ENCODE data around the gene KRTAP1-3.
"Not testable (repeated sequence)": the region's sequence is repeated elsewhere in the genome, so short reads cannot be mapped to it uniquely, and the experiment has no call there.

KRTAP1-3 gene

GRCh38 chr17:41054025-41054424, 19.4 kb upstream of the KRTAP1-3 start:
- DNase-seq (ENCODE audit: low read depth), result no peak

DNA sequence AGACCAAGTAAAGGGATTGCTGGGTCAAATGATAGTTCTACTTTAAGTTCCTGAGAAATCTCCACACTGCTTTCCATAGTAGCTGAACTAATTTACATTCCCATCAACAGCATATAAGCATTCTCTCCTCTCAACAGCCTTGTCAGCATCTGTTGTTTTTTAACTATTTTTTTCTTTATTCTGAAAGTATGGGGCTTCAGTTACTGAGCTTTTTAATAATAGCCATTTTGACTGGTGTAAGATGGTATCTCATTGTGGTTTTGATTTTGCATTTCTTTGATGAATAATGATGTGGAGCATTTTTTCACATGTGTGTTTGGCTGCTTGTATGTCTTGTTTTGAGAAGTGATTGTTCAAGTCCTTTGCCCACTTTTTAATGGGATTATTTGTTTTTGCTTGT, 17.9 kb upstream of the KRTAP1-3 start:
- peak; percentile 87 for DNase-seq (ENCODE audit: low read depth)

DNA sequence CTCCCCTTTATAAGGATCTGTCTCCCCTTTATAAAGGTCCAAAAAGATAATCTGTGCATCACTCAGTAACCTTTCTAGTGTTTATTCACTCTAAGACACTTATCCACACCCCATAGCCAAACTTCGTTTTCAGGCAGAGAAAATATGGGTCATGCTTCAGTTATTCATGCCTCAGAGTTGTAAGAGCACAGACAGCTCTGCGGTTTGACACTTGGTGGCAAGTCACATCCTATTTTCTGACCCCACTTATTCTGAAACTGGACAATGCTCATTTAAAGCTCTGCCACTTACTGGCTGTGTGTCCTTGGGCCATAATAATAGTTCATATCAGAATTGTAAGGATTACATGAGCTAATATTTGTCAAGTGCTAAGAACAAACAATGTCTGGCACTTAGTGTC, 14.4 kb upstream of the KRTAP1-3 start:
- peak; percentile 96 for DNase-seq (ENCODE audit: low read depth)

DNA sequence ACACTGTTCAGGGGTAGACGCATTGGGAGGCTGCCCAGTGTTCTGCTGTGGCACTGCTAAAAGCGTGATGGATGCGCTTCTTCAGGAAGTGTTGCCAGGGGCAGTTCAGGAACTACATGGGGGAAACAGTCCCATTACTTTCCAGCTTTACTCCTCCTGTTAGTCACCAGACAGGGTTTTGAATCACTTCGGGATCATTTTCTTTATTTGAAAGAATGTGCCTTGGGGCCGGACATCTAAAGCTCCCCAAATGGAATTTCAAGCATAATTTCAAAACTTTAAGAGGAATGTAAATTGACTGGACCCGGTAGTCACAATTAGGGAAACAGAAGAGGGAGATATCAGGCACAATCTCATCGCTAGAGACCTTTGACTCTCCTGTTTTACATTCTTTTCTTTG, 13.8 kb upstream of the KRTAP1-3 start:
- DNase-seq (ENCODE audit: low read depth), result peak; percentile 96

DNA sequence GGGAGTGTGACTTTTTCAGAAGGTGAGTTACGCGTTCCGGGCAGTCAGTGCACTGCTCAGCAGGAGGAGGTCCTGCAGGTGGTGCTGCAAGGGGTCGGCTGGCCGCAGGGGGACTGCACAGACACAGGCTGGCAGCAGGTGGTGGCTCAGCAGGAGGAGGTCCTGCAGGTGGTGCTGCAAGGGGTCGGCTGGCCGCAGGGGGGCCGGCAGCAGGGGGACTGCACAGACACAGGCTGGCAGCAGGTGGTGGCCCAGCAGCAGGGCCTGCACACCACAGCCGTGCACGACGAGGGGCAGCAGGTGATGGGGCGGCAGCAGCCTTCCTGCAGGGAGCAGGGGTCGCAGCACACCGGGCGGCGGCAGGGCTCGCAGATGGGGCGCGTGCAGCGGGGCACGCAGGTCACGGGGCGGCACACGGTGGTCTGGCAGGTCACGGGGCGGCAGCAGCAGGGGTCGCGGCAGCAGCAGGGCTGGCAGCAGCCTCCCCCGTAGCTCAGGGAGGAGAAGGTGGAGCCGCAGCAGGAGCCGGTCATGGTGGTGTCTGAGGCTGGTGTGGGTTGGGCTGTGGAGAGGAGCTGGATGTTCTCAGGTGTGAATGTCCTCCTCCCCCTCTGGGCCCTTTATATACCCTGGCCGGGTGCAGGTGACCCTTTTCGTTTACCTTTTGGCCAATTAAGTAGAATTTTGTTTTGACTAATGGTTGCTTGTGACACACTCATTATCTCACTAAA, 12.2 kb upstream of the KRTAP1-3 start, which contains the start of gene KRTAP2-1:
TSS of gene KRTAP2-1 (minus strand) at position 582 of the 731 bp plus-strand sequence. CDS start at position 533, 49 bp downstream.
- not testable (repeated sequence) for DNase-seq (ENCODE audit: low read depth)

GRCh38 chr17:41042953-41043352, 8.3 kb upstream of the KRTAP1-3 start:
- DNase-seq (ENCODE audit: low read depth), result no peak

DNA sequence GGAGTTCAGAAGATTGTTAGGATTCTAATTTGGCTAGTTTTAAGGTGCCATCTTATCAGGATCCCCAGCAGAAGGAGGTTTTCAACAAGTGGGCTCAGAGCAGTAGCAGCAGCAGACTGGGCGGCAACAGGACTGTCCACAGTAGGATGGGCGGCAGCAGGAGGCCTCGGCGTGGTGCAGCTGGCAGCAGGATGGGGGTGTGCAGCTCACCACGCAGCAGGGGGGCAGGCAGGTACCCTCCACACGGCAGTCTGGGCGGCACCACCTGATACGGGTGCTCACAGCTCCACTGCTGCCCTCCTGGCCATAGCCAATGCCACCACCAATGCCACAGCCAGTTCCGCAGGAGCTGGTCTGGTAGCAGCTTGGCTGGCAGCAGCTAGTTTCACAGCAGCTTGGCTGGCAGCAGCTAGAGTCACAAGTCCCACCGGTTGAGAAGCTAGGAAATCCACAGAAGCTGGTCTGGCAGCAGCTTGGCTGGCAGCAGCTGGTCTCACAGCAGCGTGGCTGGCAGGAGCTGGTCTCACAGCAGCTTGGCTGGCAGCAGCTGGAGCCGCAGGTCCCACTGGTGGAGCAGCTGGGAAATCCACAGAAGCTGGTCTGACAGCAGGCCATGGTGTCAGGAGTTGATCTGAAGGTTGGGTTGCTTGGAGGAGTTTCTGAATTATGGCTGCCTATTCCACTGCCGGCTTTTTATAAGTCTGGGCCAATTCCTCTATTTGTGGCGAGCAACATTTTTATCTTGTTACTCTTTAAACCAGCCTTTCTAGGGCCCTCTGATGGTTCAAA, 6.3 kb upstream of the KRTAP1-3 start, which contains the start of gene KRTAP1-1:
TSS of gene KRTAP1-1 (minus strand) at position 668 of the 789 bp plus-strand sequence. CDS start at position 615, 53 bp downstream.
- peak; percentile 31 for DNase-seq (ENCODE audit: low read depth)

- no peak for DNase-seq (ENCODE audit: low read depth)
Measured at GRCh38 chr17:41037853-41038350, 3.2 kb upstream of the KRTAP1-3 start.

DNA sequence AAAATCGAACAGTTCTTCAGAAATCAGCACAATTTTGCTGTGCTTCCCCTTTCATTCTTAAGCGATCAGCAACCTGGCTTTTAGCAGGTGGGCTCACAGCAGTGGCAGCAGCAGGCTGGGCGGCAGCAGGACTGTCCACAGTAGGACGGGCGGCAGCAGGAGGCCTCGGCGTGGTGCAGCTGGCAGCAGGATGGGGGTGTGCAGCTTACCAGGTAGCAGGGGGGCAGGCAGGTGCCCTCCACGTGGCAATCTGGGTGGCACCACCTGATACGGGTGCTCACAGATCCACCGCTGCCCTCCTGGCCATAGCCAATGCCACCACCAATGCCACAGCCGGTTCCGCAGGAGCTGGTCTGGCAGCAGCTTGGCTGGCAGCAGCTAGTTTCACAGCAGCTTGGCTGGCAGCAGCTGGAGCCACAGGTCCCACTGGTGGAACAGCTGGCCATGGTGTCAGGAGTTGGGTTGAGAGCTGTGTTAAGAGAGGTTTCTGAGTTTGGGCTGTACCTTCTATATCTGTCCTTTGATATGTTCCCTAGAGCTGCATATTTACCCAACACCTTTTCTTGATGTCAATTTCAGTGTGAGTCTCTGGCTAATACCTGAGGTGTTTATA, 4.9 kb downstream of the KRTAP1-3 start, which contains the start of gene KRTAP1-4:
TSS of gene KRTAP1-4 (minus strand) at position 563 of the 613 bp plus-strand sequence. CDS start at position 446, 117 bp downstream.
- DNase-seq (ENCODE audit: low read depth), result no peak

- peak; percentile 94 for DNase-seq (ENCODE audit: low read depth)
Measured at GRCh38 chr17:41026715-41027471, 7.8 kb downstream of the KRTAP1-3 start, which contains the start of gene KRTAP1-5. Gene KRTAP1-5, minus strand, starts transcription at chr17:41027208. Its CDS starts 53 bp downstream, at chr17:41027155.

DNA sequence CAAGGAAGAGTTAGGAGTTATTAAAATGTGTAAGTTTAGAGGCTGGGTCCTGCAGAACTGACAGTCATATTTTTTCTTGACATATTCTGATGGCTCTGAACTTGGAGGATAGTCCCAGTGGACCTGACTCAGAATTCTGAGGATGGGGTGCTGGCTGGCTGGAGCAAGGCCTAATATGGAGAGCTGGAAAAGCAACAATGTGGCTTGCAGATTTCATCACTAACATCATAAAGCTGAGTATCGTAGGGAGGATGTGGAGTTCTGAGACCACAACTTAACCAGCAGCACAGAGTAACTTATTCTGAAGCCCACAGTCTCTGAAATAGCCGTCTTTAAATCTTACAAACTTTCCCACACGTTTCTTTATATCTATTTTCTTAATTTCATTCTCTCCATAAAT, 10.0 kb downstream of the KRTAP1-3 start:
- peak; percentile 41 for DNase-seq (ENCODE audit: low read depth)

- DNase-seq (ENCODE audit: low read depth), result peak; percentile 49
Measured at GRCh38 chr17:41020336-41020735, 14.3 kb downstream of the KRTAP1-3 start.

- no peak for DNase-seq (ENCODE audit: low read depth)
Measured at GRCh38 chr17:41019415-41019814, 15.3 kb downstream of the KRTAP1-3 start.

DNA sequence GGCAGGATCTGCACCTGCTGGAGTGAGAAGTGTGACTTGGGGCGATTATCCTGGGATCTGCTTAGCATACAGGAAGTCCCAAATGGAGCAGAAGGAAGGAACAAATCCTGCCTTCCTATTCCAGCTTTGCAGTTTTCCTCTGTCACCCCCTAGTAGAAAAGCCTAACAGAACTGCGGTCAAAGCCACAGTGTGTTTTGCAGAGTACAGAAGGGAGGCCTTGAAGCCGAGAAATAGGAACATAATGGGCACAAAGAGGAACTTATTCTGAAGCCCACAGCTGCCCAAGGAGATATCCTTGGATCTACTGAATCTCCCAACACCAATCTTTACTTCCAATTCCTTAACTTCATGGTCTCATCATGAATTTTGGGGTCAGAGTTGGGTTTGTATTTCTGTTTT, 16.1 kb downstream of the KRTAP1-3 start:
- DNase-seq (ENCODE audit: low read depth), result no peak

DNA sequence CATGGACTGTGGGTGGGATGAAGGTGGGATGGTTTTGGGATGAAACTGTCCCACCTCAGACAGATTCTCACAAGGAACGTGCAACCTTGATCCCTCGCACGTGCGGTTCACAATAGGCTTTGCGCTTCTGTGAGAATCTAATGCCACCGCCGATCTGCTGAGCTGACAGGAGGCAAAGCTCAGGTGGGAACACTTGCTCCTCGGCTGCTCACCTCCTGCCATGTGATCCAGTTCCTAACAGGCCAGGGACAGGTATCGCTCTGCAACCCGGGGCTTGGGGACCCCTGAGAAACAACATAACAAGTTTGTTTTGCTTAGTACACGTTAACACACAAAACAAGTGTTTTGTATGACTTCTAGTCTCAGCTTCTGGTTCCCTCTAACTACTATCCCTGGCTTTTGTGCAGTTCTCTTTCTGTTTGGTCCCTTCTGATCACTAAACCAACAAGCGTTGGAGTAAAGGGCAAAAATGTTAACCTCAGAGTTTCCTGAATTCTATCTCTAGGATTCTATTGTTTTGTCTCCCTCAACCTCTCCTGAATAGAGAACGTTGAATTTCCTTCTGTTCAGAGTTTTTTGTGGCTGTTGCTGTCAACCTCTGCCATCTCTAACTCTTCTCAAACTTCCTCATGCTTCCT, 18.0 kb downstream of the KRTAP1-3 start:
- no peak for DNase-seq (ENCODE audit: low read depth)

DNA sequence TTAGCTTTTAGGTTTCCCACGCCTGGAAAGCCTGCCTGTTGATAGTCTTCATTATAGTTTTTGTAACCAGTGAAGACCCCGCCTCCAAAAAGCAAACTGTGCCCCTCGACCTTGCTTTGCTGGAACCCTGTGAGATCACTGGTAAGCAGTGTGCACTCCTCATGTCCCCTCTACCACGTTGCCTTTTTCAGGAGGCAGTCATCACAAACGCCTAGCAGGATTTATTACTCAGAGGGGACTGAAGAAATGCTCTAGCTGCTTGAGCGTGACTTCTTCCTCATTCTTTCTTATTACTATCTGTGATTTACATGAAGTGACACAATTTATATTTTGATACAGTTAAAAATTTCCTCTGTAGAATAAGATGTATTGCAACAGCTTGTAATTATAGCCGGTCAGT, 19.2 kb downstream of the KRTAP1-3 start:
- no peak for DNase-seq (ENCODE audit: low read depth)

DNA sequence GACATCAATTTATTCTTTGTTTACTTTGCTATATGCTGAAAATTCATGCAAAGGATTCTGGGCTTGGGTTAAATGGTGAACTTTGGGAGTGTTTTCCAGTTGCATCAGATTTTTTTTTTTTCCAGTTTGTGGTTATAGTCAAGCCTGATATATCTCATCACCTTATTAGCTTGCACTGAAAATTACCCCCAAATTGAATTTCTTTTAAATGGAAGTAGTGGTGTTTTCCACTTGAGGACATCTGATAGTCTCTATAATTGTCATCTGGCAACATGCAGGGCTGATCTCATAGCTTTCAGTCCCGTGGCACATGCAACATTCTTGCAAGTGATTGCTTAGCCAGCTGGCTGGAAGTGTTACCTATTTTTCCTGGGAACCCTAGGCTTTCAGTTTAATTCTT, 21.1 kb downstream of the KRTAP1-3 start:
- DNase-seq (ENCODE audit: low read depth), result peak; percentile 67

DNA sequence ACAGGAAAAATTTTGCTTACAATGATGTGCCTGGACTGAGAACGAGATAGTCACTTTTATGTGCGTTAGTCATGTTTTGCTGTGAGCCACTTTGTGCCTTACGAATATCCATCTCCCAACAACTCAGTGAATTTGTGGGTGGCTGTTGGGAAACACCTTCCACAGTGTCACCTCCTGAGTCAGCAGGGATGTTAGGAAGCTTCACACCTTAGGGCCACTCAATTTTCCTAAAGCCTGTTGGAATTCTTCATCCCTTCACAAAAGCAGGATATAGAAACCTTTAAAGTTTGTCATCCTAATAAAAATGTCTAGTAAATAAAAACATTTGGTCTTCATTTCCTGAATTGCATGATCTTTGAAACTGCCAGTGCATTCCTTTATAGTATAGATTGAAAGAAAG, 21.5 kb downstream of the KRTAP1-3 start:
- peak; percentile 81 for DNase-seq (ENCODE audit: low read depth)

DNA sequence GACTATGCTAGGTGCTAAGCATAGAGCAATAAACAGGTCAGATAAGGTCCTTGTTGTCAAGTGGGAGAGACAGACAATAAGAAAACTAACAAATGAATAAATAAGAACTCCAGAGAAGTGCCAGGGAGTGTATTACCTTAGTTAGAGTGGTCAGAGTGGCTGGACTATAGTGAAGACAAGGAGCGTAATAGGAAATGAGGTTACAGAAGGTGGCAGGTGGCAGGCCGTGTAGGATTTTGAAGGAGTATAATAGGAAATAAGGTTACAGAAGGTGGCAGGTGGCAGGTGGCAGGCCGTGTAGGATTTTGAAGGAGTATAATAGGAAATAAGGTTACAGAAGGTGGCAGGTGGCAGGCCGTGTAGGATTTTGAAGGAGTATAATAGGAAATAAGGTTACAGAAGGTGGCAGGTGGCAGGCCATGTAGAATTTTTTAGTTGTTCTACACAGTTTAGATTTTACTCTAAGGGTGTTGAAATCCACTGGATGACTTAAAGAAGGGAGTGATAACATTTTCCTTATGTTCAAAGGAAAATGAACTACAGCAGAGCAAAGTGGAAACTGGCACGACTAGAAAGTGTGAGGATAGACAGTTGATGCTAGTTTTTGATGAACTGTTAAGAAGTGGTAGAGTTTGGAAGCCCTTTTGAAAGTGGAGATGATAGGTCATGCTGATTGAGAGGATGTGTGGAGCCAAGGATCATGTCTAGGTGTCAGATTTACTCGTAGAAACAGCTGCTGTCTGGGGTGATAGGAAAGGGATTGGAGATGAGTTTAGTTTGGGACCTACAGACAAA, 22.2 kb downstream of the KRTAP1-3 start:
- DNase-seq (ENCODE audit: low read depth), result no peak

DNA sequence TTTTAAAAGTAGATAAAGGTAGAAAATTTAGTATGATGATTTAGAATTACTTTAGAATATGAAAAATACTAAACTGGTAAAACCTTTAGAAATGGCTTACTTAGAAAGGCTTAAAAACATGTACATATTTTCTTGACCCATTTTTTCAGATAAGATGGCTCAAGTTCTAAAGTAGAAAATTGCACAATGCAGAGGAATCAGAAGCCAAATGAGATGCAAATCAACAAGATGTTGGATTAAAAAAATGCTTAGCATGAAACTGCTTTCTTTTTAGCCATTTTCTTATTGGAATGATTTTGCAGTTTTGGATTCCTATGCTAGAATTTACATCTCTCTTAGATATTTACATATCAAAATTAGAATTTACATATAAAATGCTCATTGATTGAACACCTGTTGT, 24.2 kb downstream of the KRTAP1-3 start:
- DNase-seq (ENCODE audit: low read depth), result no peak

Measured in EH (cell line).